GM18873 (cell line): Measurements from ENCODE around the gene KIF26A.

Source experiments
- ATAC-seq: cut with Tn5 transposase; IDR thresholded peaks from one replicate; pipeline ENCODE4 v1.9.1; 2021; ENCODE audit warnings: mild to moderate bottlenecking, moderate library complexity, moderate number of reproducible peaks; ENCODE audit not compliant: unreplicated experiment, low FRiP score

Gene KIF26A

GRCh38 chr14:104142136-104142945 lies 4.0 kb downstream of the KIF26A start:
- no peak for ATAC-seq

GRCh38 chr14:104142946-104143470 lies 4.6 kb downstream of the KIF26A start:
- ATAC-seq: no peak

GRCh38 chr14:104143521-104144452 lies 5.4 kb downstream of the KIF26A start:
- ATAC-seq: no peak

DNA sequence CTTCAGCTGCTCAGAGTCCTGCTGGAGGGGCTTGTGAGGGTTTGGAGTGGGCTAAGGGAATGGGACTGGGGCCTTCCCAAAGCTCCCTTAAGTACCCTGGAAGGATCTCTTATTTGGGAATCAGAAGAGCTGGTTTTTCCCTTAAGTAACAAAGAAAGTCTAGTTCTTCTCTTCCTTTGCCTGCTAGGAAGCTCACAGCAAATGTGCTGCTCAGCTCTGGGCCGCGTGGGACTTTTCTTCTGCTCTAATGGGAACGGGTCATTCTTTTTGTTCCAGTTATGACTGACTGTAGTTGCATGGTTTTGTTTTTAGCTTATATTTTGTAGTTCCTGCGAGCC lies 6.0 kb downstream of the KIF26A start:
- ATAC-seq: no peak

DNA sequence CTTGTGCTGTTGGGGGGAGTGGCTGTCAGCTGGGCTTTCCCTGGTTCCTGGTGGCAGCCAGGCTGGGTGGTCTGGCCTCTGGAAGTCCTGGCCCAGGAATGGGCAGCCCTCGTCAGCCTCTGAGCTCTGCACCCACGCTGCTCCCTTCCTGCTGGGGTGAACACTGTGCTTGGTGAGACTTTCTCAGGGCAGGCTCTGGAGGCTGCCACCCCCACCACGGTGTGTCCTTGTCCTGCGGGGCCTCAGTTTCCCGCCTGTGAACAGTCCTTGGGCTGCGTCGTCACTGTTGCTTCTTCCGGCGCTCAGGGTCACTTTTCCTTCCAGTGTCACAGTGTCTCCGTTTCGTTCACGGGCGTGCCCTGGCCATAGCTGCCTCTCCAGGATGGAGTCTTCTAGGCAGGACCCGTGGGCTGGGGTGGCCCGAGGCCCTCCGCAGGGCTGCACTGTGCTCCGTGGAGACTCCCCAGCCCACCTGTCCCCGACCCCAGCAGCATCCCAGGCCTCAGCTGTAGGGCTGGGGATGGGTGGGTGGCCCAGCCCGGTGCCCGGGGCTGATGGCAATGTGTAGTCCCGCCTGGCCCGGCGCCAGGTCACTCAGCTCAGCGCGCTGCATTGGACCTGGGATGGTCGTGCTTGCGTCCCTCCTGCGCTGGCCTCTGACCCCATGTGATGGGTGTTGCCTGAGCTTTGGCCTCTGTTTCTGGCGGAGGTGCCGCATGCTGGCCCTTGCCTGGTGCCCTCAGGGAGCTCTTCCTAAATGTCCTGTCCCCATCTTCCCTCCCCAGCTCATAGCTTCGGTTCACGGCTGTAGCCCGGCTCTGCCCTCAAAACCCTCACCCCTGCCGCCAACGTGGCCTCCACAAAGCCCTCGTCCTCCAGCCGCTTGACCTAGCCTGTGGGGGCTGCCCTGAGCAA lies 6.8 kb downstream of the KIF26A start:
- no peak for ATAC-seq

GRCh38 chr14:104145826-104146601 lies 7.6 kb downstream of the KIF26A start:
- ATAC-seq: no peak

DNA sequence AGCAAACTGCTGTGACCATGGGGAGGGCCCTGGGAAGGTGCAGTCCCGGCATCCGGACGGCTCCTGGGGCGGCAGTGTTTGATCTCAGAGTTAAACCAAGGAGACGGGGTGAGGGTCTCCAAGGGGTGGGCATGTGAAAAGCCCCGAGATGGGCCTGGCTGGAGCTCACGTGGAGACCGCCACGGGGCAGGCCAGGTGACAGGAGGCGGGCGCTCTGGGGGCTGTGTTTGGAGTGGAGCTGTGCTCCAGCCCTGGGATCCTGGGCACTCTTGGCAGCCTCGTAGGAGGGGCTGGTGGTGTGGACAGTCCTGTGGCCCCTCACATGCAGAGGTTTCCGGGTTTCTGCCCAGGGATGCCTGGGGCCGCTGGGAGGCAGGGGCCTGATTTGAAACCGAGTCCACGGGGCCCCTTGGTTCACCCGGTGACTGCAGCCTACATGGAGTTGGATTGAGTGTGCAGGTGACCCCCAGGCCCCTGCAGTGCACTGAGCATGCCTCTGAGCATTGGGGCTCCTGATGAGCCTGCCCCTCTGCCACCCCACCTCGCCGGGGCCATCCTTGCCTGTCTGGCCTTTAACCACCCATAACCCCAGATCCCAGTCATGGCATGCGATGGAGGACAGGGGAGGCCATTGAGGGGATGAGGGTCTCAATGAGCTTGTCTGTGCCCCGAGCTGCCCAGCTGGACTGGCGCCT lies 8.4 kb downstream of the KIF26A start:
- ATAC-seq: no peak

- ATAC-seq: no peak
These were observed 9.1 kb downstream of the KIF26A start for GRCh38 chr14:104147346-104148125.

DNA sequence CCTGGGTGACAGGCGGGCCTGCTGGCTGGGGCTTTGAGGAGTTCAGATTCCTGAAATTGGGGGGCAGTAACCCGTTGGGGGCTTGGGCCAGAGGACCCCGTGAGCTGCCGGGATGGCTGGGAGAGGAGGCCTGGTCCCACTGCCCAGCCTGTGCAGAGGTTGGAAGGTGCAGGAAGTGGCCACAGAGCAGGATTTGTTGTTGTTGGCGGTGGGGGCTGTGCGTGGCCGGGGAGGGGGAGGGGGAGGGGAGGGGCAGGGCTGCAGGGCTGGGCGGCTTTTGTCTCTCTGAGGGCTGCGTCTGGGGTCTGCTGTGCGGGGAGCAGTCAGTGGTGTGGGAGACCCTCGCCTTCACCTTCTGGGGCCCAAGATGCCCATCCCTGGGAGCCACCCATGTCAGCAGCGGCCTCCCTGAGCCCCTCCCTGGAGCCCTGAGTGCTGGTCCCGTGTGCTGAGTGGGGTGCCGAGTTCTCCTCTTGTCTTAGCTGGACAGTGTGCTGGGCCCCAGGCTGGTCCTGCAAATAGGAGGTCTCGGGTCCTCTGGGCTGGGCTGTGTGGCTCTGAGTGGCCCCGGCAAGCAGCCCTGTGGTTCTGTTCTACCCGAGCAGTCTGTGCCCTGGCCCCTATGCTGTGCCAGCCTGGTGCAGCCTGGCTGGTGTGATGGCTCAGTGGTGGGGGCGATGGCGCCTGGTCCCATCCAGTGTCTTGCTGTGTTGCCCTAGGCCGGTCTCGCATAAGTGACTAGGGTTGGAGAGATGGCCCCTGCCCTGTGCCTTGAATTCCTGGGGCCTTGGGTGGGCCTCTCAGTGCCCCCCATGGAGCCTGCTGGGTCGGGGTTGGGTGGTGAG lies 10.3 kb downstream of the KIF26A start:
- ATAC-seq: no peak

GRCh38 chr14:104149278-104149595 lies 10.8 kb downstream of the KIF26A start:
- no peak for ATAC-seq

DNA sequence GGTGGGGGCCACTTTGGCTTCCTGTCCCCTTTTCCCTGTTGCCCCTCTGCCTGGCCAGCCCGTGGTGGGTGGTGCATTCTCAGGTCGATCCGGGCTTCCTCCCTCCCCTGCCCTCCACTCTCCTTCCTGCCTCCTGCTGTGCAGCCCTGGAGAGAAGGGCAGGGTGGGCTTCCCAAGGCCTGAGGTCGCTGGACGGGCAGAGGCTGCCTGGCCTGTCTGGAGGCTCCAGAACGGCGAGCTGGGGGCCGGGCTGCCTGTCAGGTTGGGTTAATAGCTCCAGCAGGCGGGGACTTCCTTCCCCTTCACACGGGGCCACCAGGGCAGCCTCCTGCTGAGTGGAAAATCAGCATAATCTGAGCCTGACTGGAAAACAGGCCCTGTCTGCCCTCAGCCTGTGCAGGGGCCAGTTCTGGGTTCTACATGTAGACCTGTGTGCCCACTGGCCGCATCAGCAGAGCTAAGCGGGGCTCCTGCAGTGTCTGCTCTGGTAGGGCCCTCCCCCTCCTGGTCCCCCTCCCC lies 11.3 kb downstream of the KIF26A start:
- no peak for ATAC-seq

GRCh38 chr14:104150136-104151025 lies 12.0 kb downstream of the KIF26A start:
- ATAC-seq: no peak

DNA sequence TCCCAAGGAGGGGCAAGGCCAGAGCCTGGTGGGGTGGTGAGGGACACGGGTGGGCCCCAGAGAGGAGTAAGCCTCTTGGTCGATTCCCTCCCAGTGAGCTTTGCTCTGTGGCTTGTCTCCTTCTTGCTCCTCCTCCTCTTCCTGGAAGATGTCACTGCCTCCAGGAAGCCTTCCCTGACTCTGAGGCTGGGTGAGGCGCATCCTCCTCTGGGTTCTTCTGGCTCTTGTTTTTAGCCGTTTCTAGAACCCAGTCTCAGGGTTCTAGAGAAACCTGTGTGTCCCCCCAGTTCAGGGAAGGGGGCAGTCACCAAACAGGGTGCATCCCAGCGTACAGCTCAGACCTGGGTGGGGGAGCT lies 12.6 kb downstream of the KIF26A start:
- no peak for ATAC-seq

GRCh38 chr14:104151566-104152245 lies 13.3 kb downstream of the KIF26A start:
- no peak for ATAC-seq

DNA sequence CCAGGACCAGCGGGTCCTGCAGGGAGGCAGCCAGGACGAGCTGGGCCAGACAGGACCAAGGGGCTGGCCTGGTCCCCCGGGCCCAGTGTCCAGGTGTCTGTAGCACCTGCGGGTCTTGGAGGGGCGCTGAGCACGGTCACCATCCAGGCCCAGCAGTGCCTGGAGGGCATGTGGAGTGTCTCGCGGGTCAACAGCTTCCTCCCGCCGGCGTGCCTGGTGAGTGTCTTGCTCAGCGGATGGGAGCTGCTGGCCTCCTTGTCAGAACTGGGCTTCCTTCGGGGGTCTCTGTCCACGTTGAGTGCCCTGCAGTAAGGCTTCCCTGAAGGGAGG lies 13.8 kb downstream of the KIF26A start:
- no peak for ATAC-seq
